ENCODE results near the gene EIF2B2. TPM values are rescaled to one million over a fixed set of nuclear protein-coding genes. Genes with fewer than 3 reads are reported as not detected.
A peak's percentile ranks its signal among the peaks of the same experiment; 100 is the strongest.

The EIF2B2 gene
- total RNA-seq, 4 donors from 2014 or later = 47.0 to 94.8 (median 69.3) TPM

GRCh38 chr14:74965486-74966153 is 37.1 kb upstream of the EIF2B2 start:
- H3K36me3 ChIP-seq = no peaks in the 10 kb centered on the region
- WGBS, 2 donors = 85 to 89% methylated on average over 5 of the region's 5 CpGs
- peaks cover 9 to 19% of the 10 kb centered on the region in 2 donors for H3K4me1 ChIP-seq
- DNase-seq = no peak
- TF ChIP-seq CTCF (IDR thresholded peaks at IDR 0.05) = no peak
- TF ChIP-seq POLR2A (IDR thresholded peaks at IDR 0.05) = no peak
- no peaks in the 10 kb centered on the region for H3K27me3 ChIP-seq
- intact Hi-C loops (cut with DNase I) = no loop called here
- no peaks in the 10 kb centered on the region for H3K9me3 ChIP-seq
- H3K27ac ChIP-seq = no peak overlapping the region
- no peak overlapping the region for H3K4me3 ChIP-seq (replicated peaks in 1 of 3)

- Histone ChIP-seq H3K9me3 (no peaks in the 10 kb centered on the region), H3K27me3 (no peaks in the 10 kb centered on the region), H3K27ac (peak overlapping the region in 1 of 3 donors; percentile 9), H3K4me1 (peaks cover 6 to 21% of the 10 kb centered on the region in 2 donors), H3K36me3 (no peaks in the 10 kb centered on the region), H3K4me3 (replicated peaks in 1 of 3) (no peak overlapping the region)
- 13 to 35% methylated on average over 1 of the region's 1 CpG for WGBS, 2 donors
- intact Hi-C loops (cut with DNase I) = no loop called here
- DNase-seq = no peak
- no peak for TF ChIP-seq POLR2A (IDR thresholded peaks at IDR 0.05)
Measured at GRCh38 chr14:74968811-74969210, 33.9 kb upstream of the EIF2B2 start.

GRCh38 chr14:74973003-74973653 is 29.6 kb upstream of the EIF2B2 start:
- intact Hi-C loops (cut with DNase I) = no loop called here
- H3K27me3 ChIP-seq = no peaks in the 10 kb centered on the region
- WGBS, 2 donors = 68 to 90% methylated on average over 9 of the region's 15 CpGs
- no peak overlapping the region for H3K27ac ChIP-seq
- H3K4me3 ChIP-seq (replicated peaks in 1 of 3) = no peak overlapping the region
- no peaks in the 10 kb centered on the region for H3K36me3 ChIP-seq
- no peaks in the 10 kb centered on the region for H3K9me3 ChIP-seq
- H3K4me1 ChIP-seq = peaks cover 3 to 35% of the 10 kb centered on the region in 2 donors
- TF ChIP-seq POLR2A (IDR thresholded peaks at IDR 0.05) (no peak), CTCF (IDR thresholded peaks at IDR 0.05) (no peak)
- peak; percentile 27 to 39 for DNase-seq

GRCh38 chr14:74973905-74974363 is 28.8 kb upstream of the EIF2B2 start:
- Histone ChIP-seq H3K27me3 (no peaks in the 10 kb centered on the region), H3K4me1 (peaks cover under 1 to 33% of the 10 kb centered on the region in 2 donors), H3K27ac (no peak overlapping the region), H3K4me3 (replicated peaks in 1 of 3) (no peak overlapping the region), H3K9me3 (no peaks in the 10 kb centered on the region), H3K36me3 (no peaks in the 10 kb centered on the region)
- intact Hi-C loops (cut with DNase I) = no loop called here
- no peak for DNase-seq
- WGBS, 2 donors = 89 to 93% methylated on average over 5 of the region's 5 CpGs
- TF ChIP-seq POLR2A (IDR thresholded peaks at IDR 0.05) (no peak), CTCF (IDR thresholded peaks at IDR 0.05) (no peak)

GRCh38 chr14:74974364-74975058 is 28.2 kb upstream of the EIF2B2 start:
- no peak overlapping the region for H3K27ac ChIP-seq
- 84 to 92% methylated on average over 11 to 15 of the region's 15 CpGs for WGBS, 2 donors
- no peaks in the 10 kb centered on the region for H3K36me3 ChIP-seq
- intact Hi-C loops (cut with DNase I) = no loop called here
- no peak for DNase-seq
- peaks cover 0 to 30% of the 10 kb centered on the region in 2 donors for H3K4me1 ChIP-seq
- no peak overlapping the region for H3K4me3 ChIP-seq (replicated peaks in 1 of 3)
- no peaks in the 10 kb centered on the region for H3K27me3 ChIP-seq
- TF ChIP-seq CTCF (IDR thresholded peaks at IDR 0.05) = no peak
- TF ChIP-seq POLR2A (IDR thresholded peaks at IDR 0.05) = no peak
- H3K9me3 ChIP-seq = no peaks in the 10 kb centered on the region
